AG09309 (cell line): ENCODE data around the gene ARHGAP24.

Experiments
- DNase-seq: peaks from one replicate; pipeline ENCODE4 v3.0.0-alpha.2; 2010; ENCODE audit warnings: low read depth
- H3K4me3 ChIP-seq: 2 replicates; pipeline ENCODE4 v1.5.1; 2011; ENCODE audit warnings: mild to moderate bottlenecking, low read depth, low read length, moderate library complexity; ENCODE audit not compliant: control insufficient read depth
- TF ChIP-seq, protein P1 (sequence below): IDR thresholded peaks from 2 replicates; pipeline ENCODE4 v1.5.1; 2011; ENCODE audit warnings: mild to moderate bottlenecking, low read depth, low read length, inconsistent platforms; ENCODE audit not compliant: insufficient read depth, control insufficient read depth; ENCODE audit errors: missing control alignments

The ARHGAP24 gene

DNA sequence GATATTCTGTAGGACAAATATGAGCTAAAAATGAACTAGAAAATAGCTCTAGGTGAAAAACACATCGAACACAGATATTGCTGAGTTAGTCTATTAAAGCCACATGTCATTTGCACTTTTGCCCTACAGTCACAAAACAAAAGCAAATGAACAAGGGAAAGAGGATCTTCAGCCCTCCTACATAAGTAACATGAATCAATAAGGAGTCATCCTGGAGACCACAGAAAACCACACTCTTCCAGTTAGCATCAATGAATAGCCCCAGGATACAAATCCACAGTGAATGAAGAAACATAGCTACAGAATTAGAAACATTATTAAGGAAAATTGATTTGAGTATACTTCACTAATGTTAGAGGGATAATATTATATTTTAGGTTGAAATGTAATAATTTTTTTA lies 573.5 kb downstream of the ARHGAP24 start:
- TF ChIP-seq, protein P1, sequence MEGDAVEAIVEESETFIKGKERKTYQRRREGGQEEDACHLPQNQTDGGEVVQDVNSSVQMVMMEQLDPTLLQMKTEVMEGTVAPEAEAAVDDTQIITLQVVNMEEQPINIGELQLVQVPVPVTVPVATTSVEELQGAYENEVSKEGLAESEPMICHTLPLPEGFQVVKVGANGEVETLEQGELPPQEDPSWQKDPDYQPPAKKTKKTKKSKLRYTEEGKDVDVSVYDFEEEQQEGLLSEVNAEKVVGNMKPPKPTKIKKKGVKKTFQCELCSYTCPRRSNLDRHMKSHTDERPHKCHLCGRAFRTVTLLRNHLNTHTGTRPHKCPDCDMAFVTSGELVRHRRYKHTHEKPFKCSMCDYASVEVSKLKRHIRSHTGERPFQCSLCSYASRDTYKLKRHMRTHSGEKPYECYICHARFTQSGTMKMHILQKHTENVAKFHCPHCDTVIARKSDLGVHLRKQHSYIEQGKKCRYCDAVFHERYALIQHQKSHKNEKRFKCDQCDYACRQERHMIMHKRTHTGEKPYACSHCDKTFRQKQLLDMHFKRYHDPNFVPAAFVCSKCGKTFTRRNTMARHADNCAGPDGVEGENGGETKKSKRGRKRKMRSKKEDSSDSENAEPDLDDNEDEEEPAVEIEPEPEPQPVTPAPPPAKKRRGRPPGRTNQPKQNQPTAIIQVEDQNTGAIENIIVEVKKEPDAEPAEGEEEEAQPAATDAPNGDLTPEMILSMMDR, result no peak
- DNase-seq, result no peak
- H3K4me3 ChIP-seq, result no peak overlapping the region

DNA sequence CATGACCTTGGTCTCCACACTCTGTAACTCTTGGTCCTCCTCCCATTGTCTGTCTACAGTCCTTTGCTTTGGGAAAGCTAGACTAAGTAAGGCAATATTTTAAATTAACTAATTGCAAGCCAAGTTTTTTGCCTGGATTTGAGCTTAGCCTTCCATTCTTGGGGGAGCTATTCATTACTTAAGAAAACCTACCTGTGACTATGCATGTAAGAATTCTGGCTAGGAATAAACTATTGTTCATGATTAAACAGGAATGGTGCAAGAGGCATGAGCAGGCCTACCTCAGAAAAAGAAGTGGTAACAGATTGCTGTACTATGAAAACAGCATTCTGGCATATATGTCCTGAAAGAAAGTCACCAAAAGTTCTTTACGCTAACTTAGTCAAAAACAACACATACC lies 575.5 kb downstream of the ARHGAP24 start:
- no peak overlapping the region for H3K4me3 ChIP-seq
- TF ChIP-seq, protein P1, result no peak
- DNase-seq, result no peak
